GM12878 (cell line): ENCODE measurements around the gene FOXI3.
"Not testable (repeated sequence)": the region's sequence is repeated elsewhere in the genome, so short reads cannot be mapped to it uniquely, and the experiment has no call there.

Experiments used
- CHD2 ChIP-seq: IDR thresholded peaks from 2 replicates; pipeline ENCODE4 v1.6.1; 2011; ENCODE audit warnings: low read depth, low read length, improper control_type of control experiment, borderline replicate concordance
- CTCF ChIP-seq, 3 experiments: IDR thresholded peaks in 2 of 3; conservative IDR thresholded peaks in 1 of 3; 2 replicates each; pipeline ENCODE4 v1.5.1; 2011; ENCODE audit warnings: low read depth in 3 of 3, low read length in 3 of 3, mild to moderate bottlenecking in 3 of 3, control low read depth in 2 of 3, moderate library complexity in 2 of 3, inconsistent platforms in 1 of 3, mixed read lengths in 1 of 3; ENCODE audit not compliant: control insufficient read depth in 2 of 3, insufficient read depth in 1 of 3; ENCODE audit errors: extremely low read depth in 1 of 3
- NBN ChIP-seq: fragments of 450-650 bp; IDR thresholded peaks from 2 replicates; pipeline ENCODE4 v1.6.1; 2016
- REST ChIP-seq: IDR thresholded peaks from 2 replicates; pipeline ENCODE4 v1.6.1; 2012; ENCODE audit warnings: mild to moderate bottlenecking, low read depth, low read length
- ZZZ3 ChIP-seq: IDR thresholded peaks from 2 replicates; pipeline ENCODE4 v1.6.1; 2011; ENCODE audit warnings: low read depth; ENCODE audit not compliant: control insufficient read depth, insufficient read length
- TF ChIP-seq, protein P1 (sequence below): fragments of 450-650 bp; formaldehyde crosslinking; IDR thresholded peaks from 2 replicates; pipeline ENCODE4 v1.5.0; 2022; ENCODE audit warnings: mild to moderate bottlenecking, missing genetic modification characterization

- TF ChIP-seq CTCF (IDR thresholded peaks at IDR 0.05 in 2 of 3, conservative IDR thresholded peaks at IDR 0.05 in 1 of 3; ENCODE audit: control insufficient read depth in 2 of 3, extremely low read depth in 1 of 3, insufficient read depth in 1 of 3, low read depth in 3 of 3, low read length in 3 of 3); CHD2; REST; NBN; ZZZ3: not testable (repeated sequence)
- TF ChIP-seq, protein P1, sequence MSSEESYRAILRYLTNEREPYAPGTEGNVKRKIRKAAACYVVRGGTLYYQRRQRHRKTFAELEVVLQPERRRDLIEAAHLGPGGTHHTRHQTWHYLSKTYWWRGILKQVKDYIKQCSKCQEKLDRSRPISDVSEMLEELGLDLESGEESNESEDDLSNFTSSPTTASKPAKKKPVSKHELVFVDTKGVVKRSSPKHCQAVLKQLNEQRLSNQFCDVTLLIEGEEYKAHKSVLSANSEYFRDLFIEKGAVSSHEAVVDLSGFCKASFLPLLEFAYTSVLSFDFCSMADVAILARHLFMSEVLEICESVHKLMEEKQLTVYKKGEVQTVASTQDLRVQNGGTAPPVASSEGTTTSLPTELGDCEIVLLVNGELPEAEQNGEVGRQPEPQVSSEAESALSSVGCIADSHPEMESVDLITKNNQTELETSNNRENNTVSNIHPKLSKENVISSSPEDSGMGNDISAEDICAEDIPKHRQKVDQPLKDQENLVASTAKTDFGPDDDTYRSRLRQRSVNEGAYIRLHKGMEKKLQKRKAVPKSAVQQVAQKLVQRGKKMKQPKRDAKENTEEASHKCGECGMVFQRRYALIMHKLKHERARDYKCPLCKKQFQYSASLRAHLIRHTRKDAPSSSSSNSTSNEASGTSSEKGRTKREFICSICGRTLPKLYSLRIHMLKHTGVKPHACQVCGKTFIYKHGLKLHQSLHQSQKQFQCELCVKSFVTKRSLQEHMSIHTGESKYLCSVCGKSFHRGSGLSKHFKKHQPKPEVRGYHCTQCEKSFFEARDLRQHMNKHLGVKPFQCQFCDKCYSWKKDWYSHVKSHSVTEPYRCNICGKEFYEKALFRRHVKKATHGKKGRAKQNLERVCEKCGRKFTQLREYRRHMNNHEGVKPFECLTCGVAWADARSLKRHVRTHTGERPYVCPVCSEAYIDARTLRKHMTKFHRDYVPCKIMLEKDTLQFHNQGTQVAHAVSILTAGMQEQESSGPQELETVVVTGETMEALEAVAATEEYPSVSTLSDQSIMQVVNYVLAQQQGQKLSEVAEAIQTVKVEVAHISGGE (CRISPR knock-in tag), result not testable (repeated sequence)
These were observed 33.4 kb downstream of the FOXI3 start for GRCh38 chr2:88419051-88419450.
